Left ventricle myocardium superior (tissue), 1 donor: ENCODE results near the gene QKI. TPM values are rescaled to one million over a fixed set of nuclear protein-coding genes. Genes with fewer than 3 reads are reported as not detected.

Experiments used
- ATAC-seq: fragments of 200-7000 bp; cut with Tn5 transposase; one replicate; pipeline ENCODE4 v1.9.1; 2020; ENCODE audit warnings: mild to moderate bottlenecking, moderate library complexity
- DNase-seq: peaks from one replicate; pipeline ENCODE4 v3.0.0-alpha.2; 2020
- intact Hi-C: fragments of 100-400 bp; cut with micrococcal nuclease; formaldehyde crosslinking; loops from one replicate; pipeline ENCODE4 v1.11.0; 2022
- total RNA-seq: library from RNA; stranded (reverse); fragmentation: NEBNext Ultra II Directional; extraction: Animal tissue kit (Norgen Biotek cat#: 25700); gene quantifications from one replicate; pipeline ENCODE4 v1.2.1, GENCODE V29; 2021
- donor health status: DM: no; HTN: yes; CAD: no; lungs with severe emphysema.

QKI gene
- total RNA-seq, 1 donor from 2014 or later = 502 TPM

- intact Hi-C loops = no loop called here
- ATAC-seq = peak; percentile 21
- no peak for DNase-seq
Measured at GRCh38 chr6:163504984-163505640, 90.6 kb downstream of the QKI start.

- DNase-seq (no peak), ATAC-seq (no peak)
- intact Hi-C loops = no loop called here
Measured at GRCh38 chr6:163507965-163508364, 93.4 kb downstream of the QKI start.

GRCh38 chr6:163513003-163513402 is 98.5 kb downstream of the QKI start:
- intact Hi-C loops = no loop called here
- DNase-seq = no peak
- no peak for ATAC-seq

- DNase-seq (no peak), ATAC-seq (peak; percentile 61)
- intact Hi-C loops = no loop called here
Measured at GRCh38 chr6:163513570-163514166, 99.2 kb downstream of the QKI start.

GRCh38 chr6:163516908-163517307 is 102.4 kb downstream of the QKI start:
- no peak for DNase-seq
- intact Hi-C loops = no loop called here
- ATAC-seq = peak; percentile 8

- intact Hi-C loops = no loop called here
- no peak for DNase-seq
- no peak for ATAC-seq
Measured at GRCh38 chr6:163520956-163521355, 106.4 kb downstream of the QKI start.

GRCh38 chr6:163522033-163522432 is 107.5 kb downstream of the QKI start:
- ATAC-seq = peak; percentile 7
- intact Hi-C loops = no loop called here

GRCh38 chr6:163525926-163526325 is 111.4 kb downstream of the QKI start:
- intact Hi-C loops = no loop called here
- no peak for ATAC-seq
- DNase-seq = no peak

More at GRCh38 chr6:163522033-163522432, 107.5 kb downstream of the QKI start:
- no peak for DNase-seq

- intact Hi-C loops = no loop called here
- DNase-seq (no peak), ATAC-seq (no peak)
Measured at GRCh38 chr6:163526346-163526745, 111.8 kb downstream of the QKI start.

- ATAC-seq (no peak), DNase-seq (no peak)
- intact Hi-C loops = no loop called here
Measured at GRCh38 chr6:163527291-163527690, 112.8 kb downstream of the QKI start.

- intact Hi-C loops = no loop called here
- DNase-seq = no peak
- peak; percentile 35 for ATAC-seq
Measured at GRCh38 chr6:163529605-163530004, 115.1 kb downstream of the QKI start.

GRCh38 chr6:163530406-163530805 is 115.9 kb downstream of the QKI start:
- DNase-seq (no peak), ATAC-seq (no peak)
- intact Hi-C loops = no loop called here

- DNase-seq (no peak), ATAC-seq (peak; percentile 31)
- intact Hi-C loops = no loop called here
Measured at GRCh38 chr6:163531122-163531521, 116.6 kb downstream of the QKI start.

- DNase-seq (no peak), ATAC-seq (peak; percentile 15)
- intact Hi-C loops = no loop called here
Measured at GRCh38 chr6:163532526-163533078, 118.1 kb downstream of the QKI start.

GRCh38 chr6:163533443-163533842 is 118.9 kb downstream of the QKI start:
- no peak for DNase-seq
- ATAC-seq = peak; percentile 51
- intact Hi-C loops = no loop called here

GRCh38 chr6:163536770-163537169 is 122.3 kb downstream of the QKI start:
- DNase-seq = no peak
- intact Hi-C loops = no loop called here
- ATAC-seq = peak; percentile 3

GRCh38 chr6:163538331-163538730 is 123.8 kb downstream of the QKI start:
- ATAC-seq (no peak), DNase-seq (no peak)
- intact Hi-C loops = no loop called here

- intact Hi-C loops = no loop called here
- ATAC-seq (peak; percentile 10), DNase-seq (no peak)
Measured at GRCh38 chr6:163539101-163539762, 124.7 kb downstream of the QKI start.

- intact Hi-C loops = no loop called here
- DNase-seq (no peak), ATAC-seq (no peak)
Measured at GRCh38 chr6:163543321-163543720, 128.8 kb downstream of the QKI start.

- DNase-seq (no peak), ATAC-seq (no peak)
- intact Hi-C loops = no loop called here
Measured at GRCh38 chr6:163545370-163545769, 130.9 kb downstream of the QKI start.
